Measurements from ENCODE around the gene LILRB3.
A peak's percentile ranks its signal among the peaks of the same experiment; 100 is the strongest.
"Not testable (repeated sequence)": the region's sequence is repeated elsewhere in the genome, so short reads cannot be mapped to it uniquely, and the experiment has no call there.

Gene LILRB3

GRCh38 chr19:54197121-54197520 is 25.7 kb downstream of the LILRB3 start:
- in situ Hi-C loops (cut with MboI; ENCODE audit: low pct_unique_long_range_greater_than_20kb, low sequenced_read_pairs): no loop called here
- DNase-seq: no peak

GRCh38 chr19:54196536-54196935 is 26.3 kb downstream of the LILRB3 start:
- in situ Hi-C loops (cut with MboI; ENCODE audit: low pct_unique_long_range_greater_than_20kb, low sequenced_read_pairs): no loop called here
- DNase-seq: no peak

GRCh38 chr19:54194463-54194862 is 28.3 kb downstream of the LILRB3 start:
- DNase-seq; in situ Hi-C loops (cut with MboI; ENCODE audit: low pct_unique_long_range_greater_than_20kb, low sequenced_read_pairs): not testable (repeated sequence)

GRCh38 chr19:54193011-54193410 is 29.8 kb downstream of the LILRB3 start:
- no peak for DNase-seq
- in situ Hi-C loops (cut with MboI; ENCODE audit: low pct_unique_long_range_greater_than_20kb, low sequenced_read_pairs): no loop called here

- in situ Hi-C loops (cut with MboI; ENCODE audit: low pct_unique_long_range_greater_than_20kb, low sequenced_read_pairs): no loop called here
- DNase-seq: no peak
Observed at GRCh38 chr19:54191811-54192453, 30.9 kb downstream of the LILRB3 start.

- peak; percentile 92 for DNase-seq
- in situ Hi-C loops (cut with MboI; ENCODE audit: low pct_unique_long_range_greater_than_20kb, low sequenced_read_pairs): no loop called here
Observed at GRCh38 chr19:54191011-54191810, 31.6 kb downstream of the LILRB3 start, which contains the start of gene TSEN34. Gene TSEN34, plus strand, starts transcription at chr19:54191308. Its CDS starts 57 bp downstream, at chr19:54191365.

- in situ Hi-C loops (cut with MboI; ENCODE audit: low pct_unique_long_range_greater_than_20kb, low sequenced_read_pairs): no loop called here
- peak; percentile 100 for DNase-seq
Observed at GRCh38 chr19:54190503-54191010, 32.2 kb downstream of the LILRB3 start.

- DNase-seq: peak; percentile 100
- in situ Hi-C loops (cut with MboI; ENCODE audit: low pct_unique_long_range_greater_than_20kb, low sequenced_read_pairs): no loop called here
Observed at GRCh38 chr19:54189735-54190502, 32.9 kb downstream of the LILRB3 start.

- in situ Hi-C loops (cut with MboI; ENCODE audit: low pct_unique_long_range_greater_than_20kb, low sequenced_read_pairs): no loop called here
Observed at GRCh38 chr19:54189145-54189734, 33.6 kb downstream of the LILRB3 start, which contains the start of gene MBOAT7. Gene MBOAT7, minus strand, starts transcription at chr19:54189580. Its CDS starts 1,072 bp downstream, at chr19:54188508.

GRCh38 chr19:54188215-54188871 is 34.5 kb downstream of the LILRB3 start:
- peak; percentile 93 for DNase-seq

More at GRCh38 chr19:54189145-54189734, 33.6 kb downstream of the LILRB3 start, which contains the start of gene MBOAT7:
- DNase-seq: no peak

GRCh38 chr19:54186934-54187381 is 35.8 kb downstream of the LILRB3 start:
- no peak for DNase-seq
- in situ Hi-C loops (cut with MboI; ENCODE audit: low pct_unique_long_range_greater_than_20kb, low sequenced_read_pairs): no loop called here

More at GRCh38 chr19:54188215-54188871, 34.5 kb downstream of the LILRB3 start:
- in situ Hi-C loops (cut with MboI; ENCODE audit: low pct_unique_long_range_greater_than_20kb, low sequenced_read_pairs): no loop called here

- DNase-seq: no peak
- in situ Hi-C loops (cut with MboI; ENCODE audit: low pct_unique_long_range_greater_than_20kb, low sequenced_read_pairs): no loop called here
Observed at GRCh38 chr19:54186351-54186750, 36.5 kb downstream of the LILRB3 start.

- no peak for DNase-seq
- in situ Hi-C loops (cut with MboI; ENCODE audit: low pct_unique_long_range_greater_than_20kb, low sequenced_read_pairs): no loop called here
Observed at GRCh38 chr19:54183431-54183830, 39.4 kb downstream of the LILRB3 start.

GRCh38 chr19:54181894-54182293 is 40.9 kb downstream of the LILRB3 start:
- DNase-seq: not testable (repeated sequence)

GRCh38 chr19:54180691-54181091 is 42.1 kb downstream of the LILRB3 start:
- in situ Hi-C loops (cut with MboI; ENCODE audit: low pct_unique_long_range_greater_than_20kb, low sequenced_read_pairs): no loop called here
- DNase-seq: no peak

More at GRCh38 chr19:54181894-54182293, 40.9 kb downstream of the LILRB3 start:
- in situ Hi-C loops (cut with MboI; ENCODE audit: low pct_unique_long_range_greater_than_20kb, low sequenced_read_pairs): not testable (repeated sequence)

- peak; percentile 67 for DNase-seq
- in situ Hi-C loops (cut with MboI; ENCODE audit: low pct_unique_long_range_greater_than_20kb, low sequenced_read_pairs): no loop called here
Observed at GRCh38 chr19:54179921-54180461, 42.8 kb downstream of the LILRB3 start.

- in situ Hi-C loops (cut with MboI; ENCODE audit: low pct_unique_long_range_greater_than_20kb, low sequenced_read_pairs): no loop called here
- DNase-seq: no peak
Observed at GRCh38 chr19:54179262-54179852, 43.5 kb downstream of the LILRB3 start.
